ENCODE results near the gene CPN2. TPM values are rescaled to one million over a fixed set of nuclear protein-coding genes. Genes with fewer than 3 reads are reported as not detected.
A peak's percentile ranks its signal among the peaks of the same experiment; 100 is the strongest.

CPN2 gene
- total and polyA plus RNA-seq, 4 donors = 20.4 to 196 (median 128) TPM

GRCh38 chr3:194293546-194294198, 57.5 kb downstream of the CPN2 start:
- no peak overlapping the region for H3K27ac ChIP-seq (ENCODE audit: low read depth in 1 of 2, low read length in 2 of 2)
- H3K9ac ChIP-seq (ENCODE audit: low read depth in 1 of 2, low read length in 2 of 2) = no peak overlapping the region
- 50% methylated on average over 2 of the region's 2 CpGs for WGBS
- H3K9me3 ChIP-seq (ENCODE audit: control insufficient read depth in 4 of 4, low read length in 3 of 4) = no peaks in the 10 kb centered on the region
- H3K4me1 ChIP-seq (ENCODE audit: control insufficient read depth in 4 of 4, insufficient read depth in 4 of 4, low read length in 3 of 4) = peaks cover 0 to 8% (median 0%) of the 10 kb centered on the region in 4 donors
- no peaks in the 10 kb centered on the region for H3K27me3 ChIP-seq (ENCODE audit: control insufficient read depth in 4 of 4, insufficient read depth in 4 of 4, low read length in 3 of 4)
- no peaks in the 10 kb centered on the region for H3K36me3 ChIP-seq (ENCODE audit: control insufficient read depth in 4 of 4, insufficient read depth in 3 of 4, low read depth in 1 of 4, low read length in 3 of 4)
- no peak overlapping the region for H3K4me3 ChIP-seq (ENCODE audit: low read depth in 1 of 3, low read length in 3 of 3)
- no peak for DNase-seq (ENCODE audit: low spot score)
- TF ChIP-seq HNF4G (IDR thresholded peaks at IDR 0.05) = no peak
- TF ChIP-seq ZBTB33 (IDR thresholded peaks at IDR 0.05) = no peak
- TF ChIP-seq RXRA (IDR thresholded peaks at IDR 0.05) = peak in 1 of 2 donors; percentile 65
- TF ChIP-seq HNF4A (conservative IDR thresholded peaks at IDR 0.05) = peak; percentile 22 to 26

- no peak overlapping the region for H3K4me3 ChIP-seq (ENCODE audit: low read depth in 1 of 3, low read length in 3 of 3)
- no peak overlapping the region for H3K27ac ChIP-seq (ENCODE audit: low read depth in 1 of 2, low read length in 2 of 2)
- H3K27me3 ChIP-seq (ENCODE audit: control insufficient read depth in 4 of 4, insufficient read depth in 4 of 4, low read length in 3 of 4) = no peaks in the 10 kb centered on the region
- TF ChIP-seq JUND (IDR thresholded peaks at IDR 0.05) = no peak
- TF ChIP-seq HNF4G (IDR thresholded peaks at IDR 0.05) = no peak
- no peak for TF ChIP-seq FOXA1 (IDR thresholded peaks at IDR 0.05)
- no peak for TF ChIP-seq TAF1 (conservative IDR thresholded peaks at IDR 0.05)
- TF ChIP-seq RAD21 (IDR thresholded peaks at IDR 0.05) = no peak
- TF ChIP-seq ATF3 (IDR thresholded peaks at IDR 0.05) = no peak
- no peak for DNase-seq (ENCODE audit: low spot score)
- no peaks in the 10 kb centered on the region for H3K36me3 ChIP-seq (ENCODE audit: control insufficient read depth in 4 of 4, insufficient read depth in 3 of 4, low read depth in 1 of 4, low read length in 3 of 4)
- H3K9ac ChIP-seq (ENCODE audit: low read depth in 1 of 2, low read length in 2 of 2) = no peak overlapping the region
- WGBS = 98% methylated on average over 3 of the region's 3 CpGs
- peaks cover 0 to 7% (median 0%) of the 10 kb centered on the region in 4 donors for H3K4me1 ChIP-seq (ENCODE audit: control insufficient read depth in 4 of 4, insufficient read depth in 4 of 4, low read length in 3 of 4)
- no peaks in the 10 kb centered on the region for H3K9me3 ChIP-seq (ENCODE audit: control insufficient read depth in 4 of 4, low read length in 3 of 4)
These were observed 58.8 kb downstream of the CPN2 start for GRCh38 chr3:194292331-194292730.

Other genes with a start within 250 kb of the CPN2 start
- 1 to 10 TPM; 5.3 to 6.8 TPM for gene HES1, start 215.2 kb downstream of the CPN2 start, total RNA-seq
- gene HES1, start 215.2 kb downstream of the CPN2 start, polyA plus RNA-seq = 10 to 100 TPM; 11.2 to 12.5 TPM
- under 1 TPM in 1 of 2 donors, not detected in 1; 0.08 TPM for gene LRRC15, start 18.4 kb upstream of the CPN2 start, total RNA-seq
- under 1 TPM; 0.03 to 0.05 TPM for gene LRRC15, start 18.4 kb upstream of the CPN2 start, polyA plus RNA-seq
- gene GP5, start 47.9 kb upstream of the CPN2 start, total RNA-seq = 1 to 10 TPM in 1 of 2 donors, under 1 TPM in 1; 0.17 to 3.3 TPM
- gene GP5, start 47.9 kb upstream of the CPN2 start, polyA plus RNA-seq = under 1 TPM; 0.03 to 0.15 TPM
- gene ATP13A3, start 135.7 kb upstream of the CPN2 start, total RNA-seq = 100 to 1,000 TPM in 1 of 2 donors, 10 to 100 TPM in 1; 77.8 to 257 TPM
- 10 to 100 TPM; 33.6 to 35.1 TPM for gene ATP13A3, start 135.7 kb upstream of the CPN2 start, polyA plus RNA-seq

All from liver (tissue), 9 donors.